Endodermal cell (in vitro differentiated cells): ENCODE results near the gene PPP1R2B. TPM values are rescaled to one million over a fixed set of nuclear protein-coding genes. Genes with fewer than 3 reads are reported as not detected.
"Not testable (repeated sequence)": the region's sequence is repeated elsewhere in the genome, so short reads cannot be mapped to it uniquely, and the experiment has no call there.

Experiments
- DNase-seq: peaks from one replicate; pipeline ENCODE4 v3.0.0-alpha.2; 2017
- H3K27ac ChIP-seq: 2 replicates; pipeline ENCODE4 v1.5.1; 2013; ENCODE audit warnings: mild to moderate bottlenecking, low read depth, low read length, moderate library complexity
- H3K27me3 ChIP-seq: 2 replicates; pipeline ENCODE4 v1.6.1; 2013; ENCODE audit warnings: mild to moderate bottlenecking, low read length, moderate library complexity; ENCODE audit not compliant: insufficient read depth, control insufficient read depth, poor library complexity, severe bottlenecking
- H3K36me3 ChIP-seq: 2 replicates; pipeline ENCODE4 v1.7.0; 2013; ENCODE audit warnings: mild to moderate bottlenecking, low read length, moderate library complexity; ENCODE audit not compliant: control insufficient read depth, insufficient read depth
- H3K4me1 ChIP-seq: one replicate; pipeline ENCODE4 v1.7.0; 2013; ENCODE audit warnings: low read length; ENCODE audit not compliant: control insufficient read depth, insufficient read depth
- H3K4me3 ChIP-seq: 2 replicates; pipeline ENCODE4 v1.5.1; 2013; ENCODE audit warnings: mild to moderate bottlenecking, low read length, moderate library complexity
- H3K9ac ChIP-seq: 2 replicates; pipeline ENCODE4 v1.6.1; 2013; ENCODE audit warnings: mild to moderate bottlenecking, low read length, moderate library complexity; ENCODE audit not compliant: poor library complexity, severe bottlenecking; ENCODE audit errors: extremely low read depth
- H3K9me3 ChIP-seq: 2 replicates; pipeline ENCODE4 v1.6.1; 2013; ENCODE audit warnings: mild to moderate bottlenecking, low read length, moderate library complexity; ENCODE audit not compliant: control insufficient read depth
- H3K27ac Mint-ChIP-seq: 2 replicates; pipeline ENCODE4 v1.8.0; 2020; ENCODE audit warnings: mixed read lengths
- H3K27me3 Mint-ChIP-seq: 2 replicates; pipeline ENCODE4 v1.8.0; 2021; ENCODE audit warnings: mild to moderate bottlenecking, mixed read lengths; ENCODE audit not compliant: insufficient read depth
- H3K36me3 Mint-ChIP-seq: 2 replicates; pipeline ENCODE4 v1.8.0; 2020; ENCODE audit warnings: low read depth, mixed read lengths
- H3K4me1 Mint-ChIP-seq: 2 replicates; pipeline ENCODE4 v1.8.0; 2020; ENCODE audit warnings: mixed read lengths
- H3K4me3 Mint-ChIP-seq: 2 replicates; pipeline ENCODE4 v1.8.0; 2020; ENCODE audit warnings: mild to moderate bottlenecking, moderate library complexity, mixed read lengths
- H3K9me3 Mint-ChIP-seq: 2 replicates; pipeline ENCODE4 v1.8.0; 2020; ENCODE audit warnings: mild to moderate bottlenecking, mixed read lengths
- CTCF ChIP-seq: fragments of 200-600 bp; sonication (generic); conservative IDR thresholded peaks from 2 replicates; pipeline ENCODE4 v1.5.0; 2021; ENCODE audit warnings: antibody characterized with exemption, mild to moderate bottlenecking
- WGBS, 2 experiments: methylation state at CpG; one replicate each; pipeline versions ENCODE4 v1.1.5 to v1.1.7; 2013; ENCODE audit warnings: missing lambda C conversion rate in 2 of 2, mixed read lengths in 1 of 2; ENCODE audit not compliant: insufficient coverage in 1 of 2, insufficient read length in 1 of 2; 5-methylcytosine and 5-hydroxymethylcytosine counted together
- total RNA-seq, 2 donors: library from RNA; stranded (reverse); fragmentation: NEBNext Ultra II Directional in 1 of 2; extraction: Animal tissue kit (Norgen Biotek cat#: 25700) in 1 of 2; gene quantifications; 2 replicates in 1 of 2; 3 replicates in 1 of 2; pipeline ENCODE4 v1.2.1, GENCODE V29; 2021

The PPP1R2B gene
- total RNA-seq, 2 donors from 2014 or later, result not detected

- Mint-ChIP-seq H3K27ac (no peak overlapping the region), H3K9me3 (peaks cover 28% of the 10 kb centered on the region), H3K36me3 (peaks cover 4% of the 10 kb centered on the region), H3K4me1 (no peaks in the 10 kb centered on the region), H3K27me3 (peaks cover 17% of the 10 kb centered on the region), H3K4me3 (no peak overlapping the region)
- Histone ChIP-seq H3K36me3 (no peaks in the 10 kb centered on the region), H3K9me3 (peaks cover 16% of the 10 kb centered on the region), H3K27me3 (no peaks in the 10 kb centered on the region), H3K9ac (no peak overlapping the region), H3K27ac (no peak overlapping the region), H3K4me3 (no peak overlapping the region), H3K4me1 (no peaks in the 10 kb centered on the region)
- DNase-seq, result no peak
- 87 to 89% methylated on average over 3 of the region's 3 CpGs for WGBS, 2 experiments
- TF ChIP-seq CTCF, result no peak
These were observed 1.8 kb downstream of the PPP1R2B start for GRCh38 chr5:156851880-156852279.

- H3K9me3 ChIP-seq, result peaks cover 16% of the 10 kb centered on the region
- WGBS, 2 experiments, result 83 to 84% methylated on average over 1 to 2 of the region's 2 CpGs
- H3K27me3 ChIP-seq, H3K36me3 Mint-ChIP-seq, H3K4me3 ChIP-seq, H3K4me1 ChIP-seq, H3K36me3 ChIP-seq, H3K4me1 Mint-ChIP-seq, H3K4me3 Mint-ChIP-seq, H3K27ac Mint-ChIP-seq, H3K9ac ChIP-seq, DNase-seq, H3K27ac ChIP-seq: not testable (repeated sequence)
- H3K27me3 Mint-ChIP-seq, result peaks cover 17% of the 10 kb centered on the region
- peaks cover 28% of the 10 kb centered on the region for H3K9me3 Mint-ChIP-seq
These were observed 3.0 kb downstream of the PPP1R2B start for GRCh38 chr5:156853055-156853454.

- no peak overlapping the region for H3K9ac ChIP-seq
- no peaks in the 10 kb centered on the region for H3K36me3 ChIP-seq
- H3K4me1 Mint-ChIP-seq, result no peaks in the 10 kb centered on the region
- no peak for TF ChIP-seq CTCF
- H3K9me3 ChIP-seq, result no peaks in the 10 kb centered on the region
- H3K36me3 Mint-ChIP-seq, result no peaks in the 10 kb centered on the region
- no peak overlapping the region for H3K4me3 ChIP-seq
- H3K27me3 Mint-ChIP-seq, result no peaks in the 10 kb centered on the region
- H3K4me3 Mint-ChIP-seq, result no peak overlapping the region
- no peak for DNase-seq
- no peaks in the 10 kb centered on the region for H3K4me1 ChIP-seq
- H3K9me3 Mint-ChIP-seq, result no peaks in the 10 kb centered on the region
- peak overlapping the region; percentile 30 for H3K27ac Mint-ChIP-seq
- no peak overlapping the region for H3K27ac ChIP-seq
- H3K27me3 ChIP-seq, result no peaks in the 10 kb centered on the region
These were observed 15.3 kb downstream of the PPP1R2B start for GRCh38 chr5:156865427-156865826.

- no peaks in the 10 kb centered on the region for H3K27me3 Mint-ChIP-seq
- H3K27ac Mint-ChIP-seq, result no peak overlapping the region
- Histone ChIP-seq H3K9me3 (no peaks in the 10 kb centered on the region), H3K27me3 (no peaks in the 10 kb centered on the region), H3K27ac (no peak overlapping the region), H3K4me1 (no peaks in the 10 kb centered on the region), H3K4me3 (no peak overlapping the region), H3K9ac (no peak overlapping the region), H3K36me3 (no peaks in the 10 kb centered on the region)
- H3K4me3 Mint-ChIP-seq, result no peak overlapping the region
- no peaks in the 10 kb centered on the region for H3K36me3 Mint-ChIP-seq
- H3K4me1 Mint-ChIP-seq, result no peaks in the 10 kb centered on the region
- TF ChIP-seq CTCF, result peak; percentile 53
- no peak for DNase-seq
- H3K9me3 Mint-ChIP-seq, result no peaks in the 10 kb centered on the region
- 92 to 100% methylated on average over 1 of the region's 1 CpG for WGBS, 2 experiments
These were observed 20.4 kb downstream of the PPP1R2B start for GRCh38 chr5:156870498-156870839.
